Activated CD8-positive, alpha-beta T cell treated with anti-CD3 and anti-CD28 coated beads for 36 hours (primary cell): Measurements from ENCODE around the gene LRRC7. TPM values are rescaled to one million over a fixed set of nuclear protein-coding genes. Genes with fewer than 3 reads are reported as not detected.
A peak's percentile ranks its signal among the peaks of the same experiment; 100 is the strongest.
"Not testable (repeated sequence)": the region's sequence is repeated elsewhere in the genome, so short reads cannot be mapped to it uniquely, and the experiment has no call there.

Experiments used
- ATAC-seq: fragments of 200-7000 bp; cut with Tn5 transposase; one replicate; pipeline ENCODE4 v1.10.0; 2021; ENCODE audit warnings: mild to moderate bottlenecking, moderate library complexity
- CTCF ChIA-PET: fragments of 350-600 bp; sonication (Branson Sonifier 250); formaldehyde crosslinking; loops from one replicate; lab custom pipeline; 2021; ENCODE audit warnings: antibody characterized with exemption; lab: Charles Lee
- POLR2A ChIA-PET: fragments of 350-600 bp; sonication (Branson Sonifier 250); formaldehyde crosslinking; loops from one replicate; lab custom pipeline; 2021; ENCODE audit warnings: antibody characterized with exemption; lab: Charles Lee
- DNase-seq: peaks from one replicate; pipeline ENCODE4 v3.0.0-alpha.2; 2020
- H3K27ac Mint-ChIP-seq: one replicate; pipeline ENCODE4 v1.8.0; 2021; ENCODE audit warnings: mild to moderate bottlenecking, mixed read lengths
- H3K27me3 Mint-ChIP-seq: one replicate; pipeline ENCODE4 v1.8.0; 2021; ENCODE audit warnings: mixed read lengths
- H3K36me3 Mint-ChIP-seq: one replicate; pipeline ENCODE4 v1.8.0; 2021; ENCODE audit warnings: low read depth, mixed read lengths
- H3K4me1 Mint-ChIP-seq: one replicate; pipeline ENCODE4 v1.8.0; 2021; ENCODE audit warnings: low read depth, mixed read lengths
- H3K4me3 Mint-ChIP-seq: one replicate; pipeline ENCODE4 v1.8.0; 2021; ENCODE audit warnings: mild to moderate bottlenecking, moderate library complexity, mixed read lengths
- H3K9me3 Mint-ChIP-seq: one replicate; pipeline ENCODE4 v1.8.0; 2021; ENCODE audit warnings: mixed read lengths
- CTCF ChIP-seq: fragments of 200-600 bp; IDR thresholded peaks from one replicate; pipeline ENCODE4 v1.8.0; 2022; ENCODE audit warnings: antibody characterized with exemption, mild to moderate bottlenecking
- intact Hi-C: fragments of 100-400 bp; cut with micrococcal nuclease; formaldehyde crosslinking; loops from one replicate; pipeline ENCODE4 v1.10.0; 2022
- total RNA-seq, 2 experiments: library from RNA; stranded (reverse); gene quantifications; one replicate each; pipeline ENCODE4 v1.2.3, GENCODE V29; 2021

The LRRC7 gene
- total RNA-seq, 2 experiments from 2014 or later: 0.27 to 0.29 TPM

GRCh38 chr1:69710484-69711189 lies 142.9 kb downstream of the LRRC7 start:
- DNase-seq (no peak), ATAC-seq (no peak)
- Mint-ChIP-seq H3K4me3 (no peak overlapping the region), H3K4me1 (no peaks in the 10 kb centered on the region), H3K27me3 (no peaks in the 10 kb centered on the region), H3K9me3 (peaks cover 2% of the 10 kb centered on the region), H3K36me3 (no peaks in the 10 kb centered on the region), H3K27ac (no peak overlapping the region)
- POLR2A ChIA-PET: no interaction called here
- intact Hi-C loops: no loop called here
- CTCF ChIA-PET: interaction anchor here (0.7 kb wide), 1 partner anchor 17 kb away, joined by 3 read pairs; no protein-coding TSS in a partner anchor
- no peak for TF ChIP-seq CTCF

- ATAC-seq: no peak
- no peaks in the 10 kb centered on the region for H3K27me3 Mint-ChIP-seq
- intact Hi-C loops: no loop called here
- H3K4me1 Mint-ChIP-seq: no peaks in the 10 kb centered on the region
- no peaks in the 10 kb centered on the region for H3K36me3 Mint-ChIP-seq
- no peaks in the 10 kb centered on the region for H3K9me3 Mint-ChIP-seq
- no peak for TF ChIP-seq CTCF
- POLR2A ChIA-PET: no interaction called here
- H3K4me3 Mint-ChIP-seq: no peak overlapping the region
- CTCF ChIA-PET: no interaction called here
- no peak overlapping the region for H3K27ac Mint-ChIP-seq
- DNase-seq: no peak
These were observed 143.6 kb downstream of the LRRC7 start for GRCh38 chr1:69711190-69711930.

- CTCF ChIA-PET, POLR2A ChIA-PET, H3K36me3 Mint-ChIP-seq, ATAC-seq, intact Hi-C loops, H3K4me3 Mint-ChIP-seq, H3K4me1 Mint-ChIP-seq, H3K27ac Mint-ChIP-seq, DNase-seq, H3K9me3 Mint-ChIP-seq, H3K27me3 Mint-ChIP-seq: not testable (repeated sequence)
- TF ChIP-seq CTCF: peak; percentile 26
These were observed 150.1 kb downstream of the LRRC7 start for GRCh38 chr1:69717834-69718233.

GRCh38 chr1:69728206-69728605 lies 160.5 kb downstream of the LRRC7 start:
- intact Hi-C loops: no loop called here
- TF ChIP-seq CTCF: no peak
- H3K4me1 Mint-ChIP-seq: no peaks in the 10 kb centered on the region
- no peak overlapping the region for H3K27ac Mint-ChIP-seq
- DNase-seq: no peak
- H3K36me3 Mint-ChIP-seq: no peaks in the 10 kb centered on the region
- no peaks in the 10 kb centered on the region for H3K27me3 Mint-ChIP-seq
- H3K4me3 Mint-ChIP-seq: no peak overlapping the region
- POLR2A ChIA-PET: no interaction called here
- CTCF ChIA-PET: interaction anchor here (1.2 to 1.8 kb wide), 4 partner anchors 9 to 18 kb away, joined by 3 to 5 read pairs (median 4); no protein-coding TSS in a partner anchor
- ATAC-seq: no peak
- peaks cover 11% of the 10 kb centered on the region for H3K9me3 Mint-ChIP-seq

- intact Hi-C loops: no loop called here
These were observed 165.3 kb downstream of the LRRC7 start for GRCh38 chr1:69733061-69733460.

More at GRCh38 chr1:69733061-69733460, 165.3 kb downstream of the LRRC7 start:
- peaks cover 12% of the 10 kb centered on the region for H3K9me3 Mint-ChIP-seq
- no peak for TF ChIP-seq CTCF
- CTCF ChIA-PET: no interaction called here
- H3K4me3 Mint-ChIP-seq: no peak overlapping the region
- H3K27me3 Mint-ChIP-seq: no peaks in the 10 kb centered on the region
- H3K27ac Mint-ChIP-seq: no peak overlapping the region
- H3K36me3 Mint-ChIP-seq: no peaks in the 10 kb centered on the region
- H3K4me1 Mint-ChIP-seq: no peaks in the 10 kb centered on the region
- DNase-seq: no peak
- POLR2A ChIA-PET: no interaction called here
- no peak for ATAC-seq
